ENCODE measurements around the gene NKX2-3.

Gene NKX2-3

GRCh38 chr10:99569253-99569939 lies 36.7 kb downstream of the NKX2-3 start:
- Mint-ChIP-seq H3K36me3 (no peaks in the 10 kb centered on the region), H3K4me1 (no peaks in the 10 kb centered on the region), H3K27ac (no peak overlapping the region), H3K27me3 (peaks cover 22% of the 10 kb centered on the region), H3K9me3 (no peaks in the 10 kb centered on the region), H3K4me3 (no peak overlapping the region)
- no peak for DNase-seq
- CTCF ChIA-PET = interaction anchor here (1.2 kb wide), 1 partner anchor 8 kb away, joined by 3 read pairs; no protein-coding TSS in a partner anchor

- H3K36me3 Mint-ChIP-seq = no peaks in the 10 kb centered on the region
- no peak overlapping the region for H3K27ac Mint-ChIP-seq
- DNase-seq = no peak
- CTCF ChIA-PET = interaction anchor here (1.2 kb wide), 1 partner anchor 9 kb away, joined by 3 read pairs; no protein-coding TSS in a partner anchor
- H3K4me1 Mint-ChIP-seq = no peaks in the 10 kb centered on the region
- H3K4me3 Mint-ChIP-seq = no peak overlapping the region
- no peaks in the 10 kb centered on the region for H3K9me3 Mint-ChIP-seq
- H3K27me3 Mint-ChIP-seq = peaks cover 22% of the 10 kb centered on the region
Measured at GRCh38 chr10:99569961-99570360, 37.2 kb downstream of the NKX2-3 start.

DNA sequence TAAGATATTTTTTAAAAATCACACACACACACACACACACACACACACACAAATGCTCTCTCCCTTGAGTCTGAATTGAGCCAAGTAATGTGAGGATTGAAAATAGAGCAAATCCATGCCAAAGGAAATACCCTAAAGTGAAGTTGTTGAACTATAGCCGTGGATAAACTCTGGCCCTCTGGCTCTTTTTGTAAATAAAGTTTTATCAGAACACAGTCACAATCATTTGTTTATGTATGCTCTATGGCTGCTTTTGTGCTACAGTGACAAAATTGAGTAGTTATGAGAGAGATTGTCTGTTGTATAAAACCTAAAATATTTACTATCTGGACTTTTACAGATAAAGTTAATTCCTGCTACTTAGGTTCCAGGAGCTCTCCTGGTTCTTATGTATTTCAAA lies 39.1 kb downstream of the NKX2-3 start:
- Mint-ChIP-seq H3K9me3 (no peaks in the 10 kb centered on the region), H3K4me3 (no peak overlapping the region), H3K27me3 (peaks cover 13% of the 10 kb centered on the region), H3K27ac (no peak overlapping the region), H3K4me1 (no peaks in the 10 kb centered on the region), H3K36me3 (no peaks in the 10 kb centered on the region)
- no peak for DNase-seq
- CTCF ChIA-PET = interaction anchor here (0.5 to 0.8 kb wide), 2 partner anchors 136 to 426 kb away, joined by 3 read pairs; no protein-coding TSS in a partner anchor

DNA sequence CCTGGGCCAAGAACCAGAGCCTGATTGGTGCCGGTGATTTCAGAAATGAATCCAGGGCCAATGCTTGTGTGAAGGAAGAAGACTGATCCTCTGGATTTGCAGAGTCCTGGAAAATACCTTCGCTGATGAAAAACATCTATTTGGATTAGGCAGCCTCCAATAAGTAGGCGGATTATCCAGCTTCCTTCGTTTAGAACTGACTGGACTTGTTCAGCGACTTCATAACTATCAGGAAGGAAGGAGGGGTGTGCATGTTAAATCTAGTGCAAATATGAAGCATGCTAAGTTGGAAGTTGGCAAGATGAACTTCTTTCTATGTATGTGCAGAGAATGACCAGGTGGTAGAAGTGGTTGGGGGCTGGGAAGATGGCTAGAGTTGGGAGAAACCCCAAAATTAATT lies 41.0 kb downstream of the NKX2-3 start:
- no peak overlapping the region for H3K4me3 Mint-ChIP-seq
- no peaks in the 10 kb centered on the region for H3K36me3 Mint-ChIP-seq
- H3K4me1 Mint-ChIP-seq = no peaks in the 10 kb centered on the region
- CTCF ChIA-PET = no interaction called here
- H3K27me3 Mint-ChIP-seq = peaks cover 8% of the 10 kb centered on the region
- H3K9me3 Mint-ChIP-seq = no peaks in the 10 kb centered on the region
- H3K27ac Mint-ChIP-seq = no peak overlapping the region
- DNase-seq = no peak

DNA sequence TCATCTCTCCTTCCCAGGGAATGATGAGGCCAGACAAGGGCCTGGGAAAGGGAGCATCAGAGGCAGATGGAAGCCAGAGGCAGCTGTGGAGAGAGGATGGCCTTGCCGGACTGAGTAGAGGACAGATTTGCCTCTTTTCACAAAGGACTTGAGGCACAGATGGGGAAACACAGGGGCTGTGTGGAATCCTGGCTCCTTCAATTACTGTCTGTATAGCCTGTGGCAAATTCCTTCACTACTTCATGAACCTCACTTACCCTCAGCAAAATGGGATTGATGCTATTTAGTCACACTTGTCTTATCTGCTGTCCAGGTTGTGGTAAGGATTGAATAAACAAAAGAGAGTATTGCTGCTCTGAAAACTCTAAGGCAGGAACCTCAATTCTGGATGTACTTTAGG lies 47.2 kb downstream of the NKX2-3 start:
- no peak overlapping the region for H3K4me3 Mint-ChIP-seq
- H3K9me3 Mint-ChIP-seq = no peaks in the 10 kb centered on the region
- CTCF ChIA-PET = no interaction called here
- no peak overlapping the region for H3K27ac Mint-ChIP-seq
- no peaks in the 10 kb centered on the region for H3K4me1 Mint-ChIP-seq
- H3K27me3 Mint-ChIP-seq = peaks cover 16% of the 10 kb centered on the region
- DNase-seq = no peak
- H3K36me3 Mint-ChIP-seq = no peaks in the 10 kb centered on the region

DNA sequence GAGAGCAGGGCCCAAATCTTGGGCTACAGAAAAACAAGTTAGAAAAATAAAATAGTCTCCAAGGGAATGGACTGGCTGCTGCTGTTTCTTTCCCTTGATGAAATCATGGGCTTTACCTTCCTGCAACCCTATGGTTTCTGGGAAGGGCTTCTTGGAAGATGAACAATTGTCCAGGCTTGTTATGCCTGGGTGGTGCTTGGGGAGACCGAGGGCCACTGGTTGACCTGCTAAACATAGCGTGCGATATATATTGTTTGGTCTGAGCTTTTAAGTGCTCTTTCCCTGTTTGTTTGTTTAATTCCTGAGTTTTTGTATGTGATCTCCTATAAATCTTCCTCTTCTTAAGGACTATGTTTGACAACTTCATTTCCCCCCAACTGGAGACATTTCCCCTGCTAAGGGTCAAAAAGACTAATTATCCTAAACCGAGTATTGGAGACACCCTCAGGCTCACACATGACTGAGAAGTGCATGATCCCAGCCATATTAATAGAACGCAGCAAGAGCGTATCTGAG lies 49.6 kb downstream of the NKX2-3 start:
- Mint-ChIP-seq H3K36me3 (no peaks in the 10 kb centered on the region), H3K4me1 (no peaks in the 10 kb centered on the region), H3K27ac (no peak overlapping the region), H3K27me3 (peaks cover 24% of the 10 kb centered on the region), H3K4me3 (no peak overlapping the region), H3K9me3 (no peaks in the 10 kb centered on the region)
- CTCF ChIA-PET = no interaction called here
- no peak for DNase-seq

DNA sequence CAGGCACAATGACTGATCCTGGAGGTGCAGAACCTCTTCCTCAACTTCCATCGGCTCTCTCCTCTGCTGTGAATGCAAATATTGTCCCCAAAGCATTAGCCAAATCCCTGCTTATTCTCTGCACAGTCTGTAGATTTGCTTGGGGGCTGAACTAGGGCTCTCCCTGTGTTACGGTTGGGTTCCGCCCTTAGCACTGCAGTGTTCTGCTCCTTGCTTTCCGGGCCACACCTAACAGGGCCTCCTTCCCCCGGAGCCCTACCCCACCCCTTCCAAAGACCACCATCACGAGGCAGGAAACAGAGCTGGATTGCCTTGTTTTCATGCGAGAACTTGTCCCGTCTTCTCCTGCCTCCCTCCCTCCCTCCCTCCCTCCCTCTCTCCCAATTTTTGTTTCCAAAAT lies 50.9 kb downstream of the NKX2-3 start:
- H3K4me3 Mint-ChIP-seq = no peak overlapping the region
- CTCF ChIA-PET = no interaction called here
- no peak for DNase-seq
- no peaks in the 10 kb centered on the region for H3K9me3 Mint-ChIP-seq
- peaks cover 32% of the 10 kb centered on the region for H3K27me3 Mint-ChIP-seq
- no peaks in the 10 kb centered on the region for H3K4me1 Mint-ChIP-seq
- no peak overlapping the region for H3K27ac Mint-ChIP-seq
- no peaks in the 10 kb centered on the region for H3K36me3 Mint-ChIP-seq
